Activated CD8-positive, alpha-beta memory T cell treated with anti-CD3 and anti-CD28 coated beads, Interleukin-2, amount 50 U/mL, for 24 hours (primary cell): ENCODE results near the gene CSNK2A2.

Experiments used
- DNase-seq: peaks from one replicate; pipeline ENCODE4 v3.0.0-alpha.2; 2020; ENCODE audit errors: extremely low read depth

The CSNK2A2 gene

DNA sequence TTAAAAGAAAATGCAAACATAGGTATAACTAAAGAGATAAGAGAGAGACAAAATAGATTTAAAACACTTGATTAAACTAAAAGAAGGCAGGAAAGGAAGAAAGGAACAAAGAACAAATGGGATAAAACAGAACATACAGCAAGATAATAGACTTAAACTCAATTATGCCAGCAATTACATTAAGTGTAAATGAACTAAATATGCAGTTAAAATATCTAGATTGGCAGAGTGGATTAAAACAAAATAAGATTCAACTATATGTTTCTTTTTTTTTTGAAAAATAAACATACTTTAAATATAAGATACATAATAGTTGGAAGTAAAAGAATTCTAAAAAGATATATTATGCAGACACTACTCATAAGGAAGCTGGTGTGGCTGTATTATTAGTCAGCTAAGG, 59.1 kb downstream of the CSNK2A2 start:
- DNase-seq = no peak

DNA sequence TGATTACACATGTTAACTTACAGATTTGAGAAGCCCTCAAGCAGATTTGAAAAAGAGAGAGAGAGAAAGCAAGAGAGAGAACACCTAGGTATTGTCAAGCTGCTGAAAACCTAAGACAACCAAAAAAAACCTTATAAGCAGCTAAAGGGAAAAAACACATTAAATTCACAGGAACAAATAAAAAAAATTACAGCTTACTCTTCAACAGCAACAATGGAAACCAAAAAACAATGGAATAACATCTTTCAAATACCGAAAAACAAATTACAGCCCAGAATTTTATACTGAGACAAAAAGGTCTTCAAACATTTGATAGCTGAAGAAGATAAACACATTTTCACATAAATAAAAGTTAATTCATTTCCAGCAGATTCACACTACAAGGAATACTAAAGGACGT, 60.3 kb downstream of the CSNK2A2 start:
- no peak for DNase-seq

DNA sequence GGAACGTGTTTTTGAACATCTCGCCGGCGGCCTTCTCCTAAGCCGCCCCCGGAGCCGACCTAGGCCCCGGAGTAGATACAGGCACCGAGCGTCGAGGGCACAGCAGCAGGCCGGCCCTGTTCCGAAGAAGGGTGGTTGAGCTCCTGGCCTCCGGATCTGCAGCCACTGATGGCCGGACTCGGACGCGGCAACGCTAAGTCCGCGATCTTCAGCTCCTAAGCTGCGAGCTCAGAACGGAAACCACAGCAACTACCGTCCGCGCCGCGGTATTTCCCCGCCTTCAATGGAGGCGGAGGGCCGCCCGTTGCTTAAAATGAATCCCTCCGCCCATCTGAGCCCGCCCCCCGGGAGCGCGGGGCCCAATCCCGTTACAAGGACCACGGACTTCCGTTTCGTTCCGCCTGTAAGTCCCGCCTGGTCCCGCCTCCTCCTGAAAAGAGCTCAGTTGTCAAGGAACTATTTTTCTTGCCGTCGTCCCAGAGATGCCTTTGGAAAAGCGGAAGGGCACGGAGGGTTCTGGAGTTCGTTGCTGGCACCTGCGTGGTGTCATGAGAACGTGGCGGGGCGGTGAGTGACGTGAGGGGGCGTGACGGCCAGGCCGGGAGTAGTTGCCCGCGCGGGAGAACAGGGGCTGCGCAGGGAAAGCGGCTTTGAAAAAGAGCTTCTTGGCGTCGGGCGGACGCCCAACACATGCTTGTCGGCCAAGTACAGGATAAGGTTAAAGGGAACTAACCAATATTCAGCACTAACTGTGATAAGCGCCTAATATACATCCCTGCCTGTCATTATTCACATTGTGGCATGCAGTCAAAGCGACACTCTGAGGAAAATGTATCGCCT, 68.6 kb downstream of the CSNK2A2 start, which contains the start of gene CFAP20:
CFAP20 (minus strand) TSS at position 285 of the 840 bp plus-strand sequence; CDS start at position 19, 266 bp downstream.
- peak; percentile 96 for DNase-seq

DNA sequence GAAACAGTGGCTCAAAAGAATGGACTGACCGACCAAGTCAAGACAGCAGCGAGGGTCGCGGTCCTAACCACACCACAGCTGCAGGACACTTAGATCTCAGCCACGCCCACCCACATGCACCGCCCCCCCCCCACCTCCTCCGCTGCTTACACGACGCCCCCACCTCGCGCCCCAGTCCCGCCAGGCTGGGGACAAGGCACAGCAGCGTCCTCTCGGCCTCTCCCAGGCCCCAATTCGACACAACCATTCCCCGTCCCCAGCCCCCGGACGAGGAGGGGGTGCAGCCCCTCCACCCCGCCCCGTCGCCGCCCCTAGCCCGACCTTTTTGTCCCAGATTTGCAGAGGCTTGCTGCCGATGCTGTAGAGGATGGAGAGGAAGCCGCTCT, 69.2 kb downstream of the CSNK2A2 start:
- no peak for DNase-seq

DNA sequence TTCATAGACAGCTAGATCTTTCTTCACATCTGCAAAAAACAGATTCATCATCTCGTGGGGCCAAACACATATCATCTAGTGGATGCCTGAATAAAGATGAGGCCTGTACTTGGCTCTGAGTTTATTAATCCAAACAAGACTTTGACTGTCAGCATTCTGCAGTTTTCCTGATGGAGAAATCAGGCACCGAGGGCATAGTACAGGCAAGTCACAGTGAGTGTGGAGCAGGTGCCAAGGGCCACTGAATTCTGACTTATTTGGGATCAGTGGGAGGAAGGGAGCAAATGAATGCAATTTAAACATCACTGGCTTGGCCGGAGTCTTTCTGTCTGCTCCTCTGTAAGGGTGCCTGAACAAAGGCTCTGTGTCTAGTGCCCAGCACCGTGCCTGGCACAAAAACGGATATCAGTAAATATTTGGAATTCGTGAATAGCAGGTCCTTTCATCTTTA, 69.7 kb downstream of the CSNK2A2 start:
- no peak for DNase-seq

DNA sequence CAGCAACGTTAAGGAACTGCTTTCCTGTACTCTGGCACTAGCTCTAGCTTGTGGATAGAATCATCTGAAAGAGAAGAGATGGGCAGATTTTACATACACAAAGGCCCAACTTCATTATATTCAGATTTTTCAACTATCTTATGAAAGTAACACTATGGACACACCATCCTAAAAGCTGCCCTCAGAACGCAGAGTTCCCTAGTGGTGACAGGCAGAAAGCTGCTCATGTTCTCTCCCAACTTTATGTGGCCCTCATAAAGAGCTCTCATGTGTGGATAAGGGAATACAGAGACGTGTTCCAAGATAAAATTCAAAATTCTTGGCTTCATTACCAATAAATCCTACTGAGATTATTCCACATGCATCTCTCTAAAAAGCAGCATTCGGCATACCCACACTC, 70.3 kb downstream of the CSNK2A2 start:
- DNase-seq = no peak

DNA sequence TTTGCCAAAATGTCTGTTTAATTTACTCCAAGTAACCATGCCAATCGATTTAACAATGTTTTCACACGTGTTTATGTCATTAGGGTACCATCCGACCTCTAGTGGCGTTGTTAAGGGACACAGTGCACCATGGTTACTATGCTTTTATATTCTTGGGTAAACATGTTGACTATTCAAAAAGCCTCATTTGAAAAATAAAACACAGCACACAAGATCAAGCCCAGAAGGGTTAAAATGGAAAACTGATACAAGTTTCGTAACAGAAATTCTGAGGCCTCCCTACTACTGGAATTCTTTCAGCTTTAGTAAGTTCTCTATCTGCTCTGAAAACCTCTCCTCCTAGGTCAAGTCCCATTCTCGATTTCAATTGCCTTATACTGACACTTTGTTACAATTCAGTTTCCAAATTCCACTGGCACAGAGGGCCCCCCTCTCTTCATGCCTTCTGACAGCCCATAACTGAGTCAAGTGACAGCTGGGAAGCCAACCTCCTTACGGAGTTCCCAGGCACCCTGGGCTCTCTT, 70.8 kb downstream of the CSNK2A2 start:
- no peak for DNase-seq

GRCh38 chr16:58126451-58126961, 71.4 kb downstream of the CSNK2A2 start:
- no peak for DNase-seq

- DNase-seq = no peak
Observed at GRCh38 chr16:58125781-58126335, 72.0 kb downstream of the CSNK2A2 start.

GRCh38 chr16:58125041-58125440, 72.9 kb downstream of the CSNK2A2 start:
- DNase-seq = no peak

- no peak for DNase-seq
Observed at GRCh38 chr16:58124601-58124915, 73.3 kb downstream of the CSNK2A2 start.

DNA sequence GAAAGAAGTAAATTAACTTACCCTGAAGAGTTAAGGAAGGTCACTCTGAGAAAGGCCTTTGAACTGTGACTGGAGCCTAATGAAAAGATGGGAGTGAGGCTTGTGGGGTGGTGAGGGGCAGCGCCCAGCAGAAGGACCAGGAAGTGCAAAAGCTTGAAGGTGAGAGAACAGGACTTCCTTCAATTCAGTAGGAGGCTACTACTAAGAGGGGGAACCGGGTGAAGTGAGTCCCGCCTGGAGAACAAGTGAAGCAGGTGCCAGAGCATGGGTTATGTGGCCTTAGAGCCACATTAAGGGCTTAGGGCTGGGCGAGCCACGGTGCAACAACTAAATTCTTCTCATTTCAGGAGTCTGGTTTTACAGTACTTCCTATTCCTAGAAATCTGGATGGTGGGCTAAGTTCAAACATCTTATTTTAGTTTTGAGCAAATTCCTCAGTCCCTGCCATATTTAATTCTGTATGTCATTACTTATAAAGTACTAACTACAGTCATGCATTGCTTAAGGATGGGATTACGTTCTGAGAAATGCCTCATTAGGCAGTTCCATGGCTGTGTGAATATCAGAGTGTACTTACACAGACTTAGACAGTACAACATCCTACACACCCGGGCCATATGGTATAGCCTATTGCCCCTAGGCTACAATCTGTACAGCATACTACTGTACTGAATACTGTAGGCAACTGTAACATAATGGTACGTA, 73.9 kb downstream of the CSNK2A2 start:
- no peak for DNase-seq

DNA sequence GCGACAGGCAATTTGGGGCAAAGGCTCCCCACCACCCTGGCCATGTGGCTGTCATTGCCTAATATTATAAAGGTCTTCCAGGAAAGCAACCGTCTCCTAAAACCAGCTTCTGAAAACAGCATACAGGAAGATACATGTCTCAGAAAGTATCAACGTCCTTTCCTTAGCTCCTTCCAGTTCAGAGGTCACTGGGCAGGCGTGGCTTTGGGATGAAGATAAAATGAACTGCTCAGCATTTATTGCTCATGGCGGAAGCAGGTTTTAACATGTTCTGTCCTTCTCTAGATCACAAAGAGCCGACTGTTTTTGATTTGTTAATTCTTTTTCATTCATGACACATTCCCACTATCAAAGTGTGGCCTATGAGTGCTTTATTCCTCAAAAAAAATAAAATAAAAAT, 76.8 kb downstream of the CSNK2A2 start:
- DNase-seq = no peak

GRCh38 chr16:58120234-58120633, 77.7 kb downstream of the CSNK2A2 start:
- no peak for DNase-seq

DNA sequence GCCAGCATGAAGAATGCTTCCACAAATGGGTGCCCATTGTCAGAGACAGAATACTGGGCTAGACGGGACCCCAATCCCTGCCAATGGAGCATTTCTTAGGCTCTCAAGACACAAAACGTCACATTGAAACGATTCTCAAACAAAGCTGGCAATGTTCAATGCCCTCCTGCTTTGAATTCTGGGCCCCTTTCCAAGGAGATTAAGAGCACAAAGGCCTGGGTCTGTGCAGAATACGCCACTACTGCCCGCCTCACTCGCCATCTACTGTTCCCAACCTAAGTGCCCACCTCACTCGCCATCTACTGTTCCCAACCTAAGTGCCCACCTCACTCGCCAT, 78.4 kb downstream of the CSNK2A2 start:
- DNase-seq = no peak

GRCh38 chr16:58118801-58119508, 79.0 kb downstream of the CSNK2A2 start:
- no peak for DNase-seq

GRCh38 chr16:58116529-58116928, 81.4 kb downstream of the CSNK2A2 start:
- DNase-seq = no peak

DNA sequence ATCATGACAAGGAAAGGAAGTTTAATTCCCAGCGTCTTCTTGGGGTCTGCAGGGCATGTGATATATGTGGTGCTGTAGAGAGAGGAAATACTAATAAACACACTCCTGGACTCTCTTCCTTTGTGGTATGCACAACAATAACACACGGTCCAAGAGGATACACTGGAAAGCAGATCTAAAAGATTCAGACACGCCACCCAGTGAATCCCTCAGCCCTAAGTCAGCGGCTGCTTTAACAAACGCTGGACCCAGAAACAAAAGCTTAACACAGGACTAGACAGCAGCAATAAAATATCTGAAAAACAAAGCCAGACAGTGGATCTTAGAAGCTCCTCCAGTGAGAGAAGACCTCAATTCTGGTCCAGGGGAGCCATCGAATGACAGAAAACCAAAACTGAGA, 81.8 kb downstream of the CSNK2A2 start:
- DNase-seq = no peak

GRCh38 chr16:58114827-58115825, 82.8 kb downstream of the CSNK2A2 start:
- DNase-seq = no peak

DNA sequence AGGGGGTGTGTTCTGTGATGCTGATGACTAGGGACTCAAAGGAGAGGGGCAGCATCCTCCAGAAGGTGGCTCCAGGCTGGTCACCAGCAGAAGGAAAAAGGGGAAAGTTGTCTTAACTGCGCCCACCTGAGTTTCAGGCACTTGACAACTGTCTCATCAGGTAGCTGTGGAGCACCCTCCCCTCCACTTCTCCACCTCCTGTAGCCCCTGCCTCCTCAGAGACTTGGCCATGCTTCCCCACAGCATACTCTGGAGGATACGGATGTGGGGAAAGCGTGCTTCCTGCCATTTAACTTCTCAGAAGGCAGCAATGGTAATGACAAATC, 86.6 kb downstream of the CSNK2A2 start:
- no peak for DNase-seq
